ENCODE results near the gene L3MBTL3.
"Not testable (repeated sequence)": the region's sequence is repeated elsewhere in the genome, so short reads cannot be mapped to it uniquely, and the experiment has no call there.

L3MBTL3 gene

GRCh38 chr6:130143709-130144108 lies 125.3 kb downstream of the L3MBTL3 start:
- DNase-seq, result no peak

GRCh38 chr6:130147111-130147510 lies 128.7 kb downstream of the L3MBTL3 start:
- DNase-seq, result no peak

- no peak for DNase-seq
These were observed 129.8 kb downstream of the L3MBTL3 start for GRCh38 chr6:130148181-130148580.

- DNase-seq, result not testable (repeated sequence)
These were observed 130.6 kb downstream of the L3MBTL3 start for GRCh38 chr6:130149016-130149415.

GRCh38 chr6:130150906-130151305 lies 132.5 kb downstream of the L3MBTL3 start:
- DNase-seq, result no peak

- no peak for DNase-seq
These were observed 134.6 kb downstream of the L3MBTL3 start for GRCh38 chr6:130152908-130153510.

- no peak for DNase-seq
These were observed 138.5 kb downstream of the L3MBTL3 start for GRCh38 chr6:130156908-130157307.

GRCh38 chr6:130158056-130158455 lies 139.7 kb downstream of the L3MBTL3 start:
- DNase-seq, result no peak

- no peak for DNase-seq
These were observed 140.2 kb downstream of the L3MBTL3 start for GRCh38 chr6:130158548-130158947.

GRCh38 chr6:130159956-130160355 lies 141.6 kb downstream of the L3MBTL3 start:
- DNase-seq, result no peak

- no peak for DNase-seq
These were observed 143.5 kb downstream of the L3MBTL3 start for GRCh38 chr6:130161683-130162404.

GRCh38 chr6:130162421-130162820 lies 144.0 kb downstream of the L3MBTL3 start:
- no peak for DNase-seq

- no peak for DNase-seq
These were observed 144.9 kb downstream of the L3MBTL3 start for GRCh38 chr6:130163266-130163665.

- no peak for DNase-seq
These were observed 145.9 kb downstream of the L3MBTL3 start for GRCh38 chr6:130164251-130164650.

- no peak for DNase-seq
These were observed 149.3 kb downstream of the L3MBTL3 start for GRCh38 chr6:130167655-130168054.

- not testable (repeated sequence) for DNase-seq
These were observed 151.8 kb downstream of the L3MBTL3 start for GRCh38 chr6:130170160-130170559.

- not testable (repeated sequence) for DNase-seq
These were observed 155.1 kb downstream of the L3MBTL3 start for GRCh38 chr6:130173377-130174004.

GRCh38 chr6:130176378-130176777 lies 158.0 kb downstream of the L3MBTL3 start:
- DNase-seq, result no peak

GRCh38 chr6:130178692-130179091 lies 160.3 kb downstream of the L3MBTL3 start:
- no peak for DNase-seq

GRCh38 chr6:130182466-130182865 lies 164.1 kb downstream of the L3MBTL3 start:
- DNase-seq, result no peak

GRCh38 chr6:130183271-130184222 lies 165.2 kb downstream of the L3MBTL3 start:
- DNase-seq, result no peak

- DNase-seq, result no peak
These were observed 167.3 kb downstream of the L3MBTL3 start for GRCh38 chr6:130185658-130186057.
